NCI-H128 (cell line): ENCODE results near the gene ASB16.
A peak's percentile ranks its signal among the peaks of the same experiment; 100 is the strongest.

Experiments used
- DNase-seq: peaks from one replicate; lab custom pipeline; 2025; ENCODE audit not compliant: unreplicated experiment; lab: John Stamatoyannopoulos, UW

The ASB16 gene

GRCh38 chr17:44222112-44222869 lies 51.8 kb downstream of the ASB16 start:
- DNase-seq: peak; percentile 28

DNA sequence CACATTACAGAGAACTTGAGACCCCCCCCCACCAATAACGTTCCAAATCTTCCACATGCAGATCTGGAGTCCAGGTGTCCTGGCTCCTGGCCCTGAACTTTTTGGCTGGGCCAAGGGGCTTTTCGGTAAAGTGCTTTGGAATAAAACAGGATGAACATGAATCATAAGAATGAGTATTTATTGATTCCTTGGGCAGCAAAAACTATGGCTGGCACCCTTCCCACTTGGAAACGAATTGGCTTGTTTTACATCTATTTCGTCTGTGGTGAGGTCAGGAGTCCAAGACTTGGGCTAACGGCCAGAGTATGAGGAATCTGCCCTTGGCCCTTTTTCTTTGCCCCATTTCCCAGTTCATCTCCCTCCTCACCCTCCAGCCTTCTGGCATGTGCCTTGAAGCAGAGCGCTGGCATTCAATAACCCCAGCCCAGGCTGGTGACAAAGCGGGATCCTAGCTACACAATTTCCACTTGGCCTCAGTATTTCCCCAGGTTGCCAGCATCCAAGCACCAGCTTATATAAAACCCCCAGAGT lies 53.1 kb downstream of the ASB16 start:
- DNase-seq: no peak
